AG09309 (cell line): Measurements from ENCODE around the gene MRLN.

Source experiments
- DNase-seq: peaks from one replicate; pipeline ENCODE4 v3.0.0-alpha.2; 2010; ENCODE audit warnings: low read depth
- H3K4me3 ChIP-seq: 2 replicates; pipeline ENCODE4 v1.5.1; 2011; ENCODE audit warnings: mild to moderate bottlenecking, low read depth, low read length, moderate library complexity; ENCODE audit not compliant: control insufficient read depth
- TF ChIP-seq, protein P1 (sequence below): IDR thresholded peaks from 2 replicates; pipeline ENCODE4 v1.5.1; 2011; ENCODE audit warnings: mild to moderate bottlenecking, low read depth, low read length, inconsistent platforms; ENCODE audit not compliant: insufficient read depth, control insufficient read depth; ENCODE audit errors: missing control alignments

MRLN gene

DNA sequence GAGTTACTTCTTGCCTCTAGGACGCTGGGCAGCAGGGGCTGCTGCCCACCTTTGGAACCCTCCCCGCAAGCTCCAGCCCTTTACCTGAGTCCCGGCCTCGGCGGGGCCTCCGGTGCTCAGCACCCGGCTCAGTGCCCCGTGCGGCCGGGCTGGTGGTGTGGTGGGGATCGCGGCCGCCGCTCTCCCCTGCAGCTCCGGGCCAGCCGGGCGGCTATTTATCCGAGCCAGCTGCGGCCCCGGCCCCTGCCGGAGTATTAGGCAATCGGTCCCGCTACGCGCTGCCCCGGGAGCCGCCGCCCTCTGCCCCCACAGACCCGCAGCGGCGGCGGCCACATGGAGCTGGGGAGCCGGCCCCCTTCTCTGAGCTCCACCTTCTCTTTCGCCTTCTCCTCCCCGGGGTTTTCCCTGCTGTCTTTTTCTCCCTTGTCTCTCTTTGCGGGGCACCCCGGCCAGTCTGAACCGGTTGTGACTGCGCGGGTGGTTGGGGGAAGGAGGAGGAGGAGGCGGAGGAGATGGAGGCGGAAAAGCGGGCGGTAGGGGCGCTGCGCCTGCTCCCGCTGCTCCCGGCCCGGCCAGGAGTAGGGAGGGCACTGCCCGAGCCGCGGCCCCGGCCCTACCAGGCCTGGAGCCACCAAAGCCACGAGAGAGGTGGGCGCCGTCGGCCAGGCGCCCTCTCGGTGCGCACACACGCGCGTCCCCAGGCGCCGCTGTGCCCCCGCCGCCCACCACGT is 43.7 kb downstream of the MRLN start, which contains the start of gene SLC16A9:
SLC16A9 (minus strand) TSS at position 456 of the 731 bp plus-strand sequence. CDS start 25,559 bp downstream, outside the sequence.
- peak within 1 kb of the TSS; percentile 62 for H3K4me3 ChIP-seq
- TF ChIP-seq, protein P1, sequence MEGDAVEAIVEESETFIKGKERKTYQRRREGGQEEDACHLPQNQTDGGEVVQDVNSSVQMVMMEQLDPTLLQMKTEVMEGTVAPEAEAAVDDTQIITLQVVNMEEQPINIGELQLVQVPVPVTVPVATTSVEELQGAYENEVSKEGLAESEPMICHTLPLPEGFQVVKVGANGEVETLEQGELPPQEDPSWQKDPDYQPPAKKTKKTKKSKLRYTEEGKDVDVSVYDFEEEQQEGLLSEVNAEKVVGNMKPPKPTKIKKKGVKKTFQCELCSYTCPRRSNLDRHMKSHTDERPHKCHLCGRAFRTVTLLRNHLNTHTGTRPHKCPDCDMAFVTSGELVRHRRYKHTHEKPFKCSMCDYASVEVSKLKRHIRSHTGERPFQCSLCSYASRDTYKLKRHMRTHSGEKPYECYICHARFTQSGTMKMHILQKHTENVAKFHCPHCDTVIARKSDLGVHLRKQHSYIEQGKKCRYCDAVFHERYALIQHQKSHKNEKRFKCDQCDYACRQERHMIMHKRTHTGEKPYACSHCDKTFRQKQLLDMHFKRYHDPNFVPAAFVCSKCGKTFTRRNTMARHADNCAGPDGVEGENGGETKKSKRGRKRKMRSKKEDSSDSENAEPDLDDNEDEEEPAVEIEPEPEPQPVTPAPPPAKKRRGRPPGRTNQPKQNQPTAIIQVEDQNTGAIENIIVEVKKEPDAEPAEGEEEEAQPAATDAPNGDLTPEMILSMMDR, result peak; percentile 37
- DNase-seq, result no peak

DNA sequence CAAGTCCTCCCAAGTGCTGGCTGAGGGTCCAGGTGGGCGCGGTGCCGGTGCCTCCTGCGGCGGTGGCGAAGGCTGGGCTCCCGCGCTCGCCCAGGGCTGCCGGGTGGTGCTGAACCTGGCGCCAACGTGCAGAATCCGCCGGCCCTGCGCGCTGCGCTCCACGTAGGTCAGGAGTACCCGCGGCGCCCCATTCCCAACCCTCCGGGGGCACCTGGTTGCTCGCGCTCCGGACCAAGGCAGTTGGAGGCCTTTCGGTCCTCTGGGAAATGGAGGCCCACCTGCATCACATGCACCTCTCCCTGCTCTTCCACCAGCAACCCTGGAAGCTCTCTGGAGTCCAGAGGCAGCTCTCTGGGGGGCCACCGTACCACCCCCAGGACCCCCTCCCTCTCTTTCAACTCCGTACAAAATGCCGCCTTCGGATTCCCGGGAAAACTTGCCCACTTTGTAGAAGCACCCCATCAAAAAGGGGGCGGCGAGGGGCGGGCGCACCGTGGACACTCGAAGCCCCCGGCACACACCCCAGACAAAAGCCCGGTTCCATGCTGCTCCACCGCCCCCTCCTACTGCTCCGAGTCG is 44.4 kb downstream of the MRLN start:
- H3K4me3 ChIP-seq, result peak overlapping the region; percentile 62
- DNase-seq, result no peak
- TF ChIP-seq, protein P1, result no peak

DNA sequence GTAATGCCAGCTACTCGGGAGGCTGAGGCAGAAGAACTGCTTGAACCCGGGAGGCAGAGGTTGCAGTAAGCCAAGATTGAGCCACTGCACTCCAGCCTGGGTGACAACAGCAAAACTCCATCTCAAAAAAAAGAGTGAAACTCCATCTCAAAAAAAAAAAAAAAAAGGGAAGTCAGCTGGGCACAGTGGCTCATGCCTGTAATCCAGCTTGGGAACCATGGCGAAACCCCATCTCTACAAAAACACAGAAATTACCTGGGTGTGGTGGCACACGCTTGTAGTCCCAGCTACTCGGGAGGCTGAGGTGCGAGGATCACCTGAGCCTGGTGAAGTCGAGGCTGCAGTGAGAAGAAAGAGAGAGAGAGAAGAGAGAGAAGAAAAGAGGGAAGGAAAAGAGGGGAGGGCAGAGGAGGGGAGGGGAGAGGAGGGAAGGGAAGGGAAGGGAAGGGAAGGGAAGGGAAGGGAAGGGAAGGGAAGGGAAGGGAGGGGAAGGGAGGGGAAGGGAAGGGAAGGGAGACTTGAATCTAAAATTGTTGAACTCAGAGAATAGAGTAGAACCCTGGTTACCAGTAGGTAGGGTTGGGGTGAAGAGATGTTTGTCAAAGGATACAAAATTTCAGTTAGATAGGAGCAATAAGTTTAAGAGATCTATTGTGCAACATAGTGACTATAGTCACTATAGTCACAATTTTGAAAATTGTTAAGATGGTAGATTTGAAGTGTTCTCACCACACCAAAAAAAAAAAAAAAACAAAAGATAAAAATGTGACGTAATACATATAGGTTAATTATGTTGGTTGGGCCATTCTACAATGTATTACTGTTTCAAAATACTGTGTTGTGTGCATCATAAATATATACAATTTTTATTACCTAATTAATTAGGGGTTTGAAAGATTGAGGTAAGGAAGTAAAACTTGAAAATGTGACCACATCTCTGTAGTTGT is 46.1 kb downstream of the MRLN start:
- DNase-seq, result no peak
- H3K4me3 ChIP-seq, result no peak overlapping the region
- TF ChIP-seq, protein P1, result no peak

DNA sequence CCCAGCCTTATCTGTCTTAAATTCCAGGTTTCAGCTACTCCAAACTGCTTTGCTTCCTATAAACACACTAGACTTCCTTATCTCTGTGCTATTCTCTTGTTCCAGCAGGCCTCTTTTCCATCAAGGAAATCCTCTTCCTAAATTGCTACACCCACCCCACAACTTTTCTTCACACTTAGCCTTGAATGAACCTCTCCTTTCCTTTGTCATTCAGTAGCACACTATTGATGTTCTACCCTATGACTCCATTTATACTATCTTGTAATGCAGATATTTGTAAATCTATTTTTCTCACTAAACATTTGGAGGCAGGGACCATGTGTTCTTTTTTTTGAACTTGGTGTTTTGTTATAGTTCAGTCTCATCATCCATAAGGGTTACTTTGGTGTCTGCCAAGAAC is 47.3 kb downstream of the MRLN start:
- DNase-seq, result no peak
- H3K4me3 ChIP-seq, result no peak overlapping the region
- TF ChIP-seq, protein P1, result no peak

DNA sequence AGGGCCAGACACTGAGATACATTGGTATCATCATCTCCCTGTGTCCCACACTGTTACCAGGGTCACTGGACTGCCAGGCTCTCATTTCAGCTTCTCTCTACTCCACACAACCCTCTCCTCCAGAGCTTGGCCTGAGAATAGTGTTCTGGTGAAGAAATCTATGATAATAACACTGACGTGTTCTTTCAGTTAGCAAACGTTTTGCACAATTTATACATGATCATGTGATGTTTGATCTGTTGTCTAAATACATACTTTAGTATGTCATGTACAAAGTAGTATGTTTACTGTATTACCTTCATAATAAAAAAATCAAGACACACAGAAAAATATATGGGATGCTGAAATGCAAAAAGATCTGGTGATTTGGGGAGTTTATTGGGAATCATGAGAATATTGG is 48.6 kb downstream of the MRLN start:
- TF ChIP-seq, protein P1, result no peak
- H3K4me3 ChIP-seq, result no peak overlapping the region
- DNase-seq, result no peak

DNA sequence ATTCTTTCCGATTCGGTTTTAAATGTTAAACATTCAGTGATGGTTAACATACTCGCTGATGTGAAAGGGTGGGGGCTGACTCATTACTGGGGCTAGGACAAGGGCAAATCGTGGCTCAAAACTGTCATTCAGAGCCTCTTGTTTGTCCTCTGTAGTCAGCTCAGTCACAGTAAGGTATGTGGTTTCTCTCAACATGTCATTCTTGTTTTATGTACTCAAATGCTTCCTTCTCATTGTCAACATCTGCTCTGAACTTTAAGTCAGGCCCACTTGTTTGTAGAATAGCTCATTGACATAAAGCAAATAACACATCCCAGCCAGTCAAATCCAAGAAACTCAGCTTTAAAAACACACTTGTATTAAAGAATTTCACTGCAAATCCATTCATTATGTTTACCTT is 50.9 kb downstream of the MRLN start:
- TF ChIP-seq, protein P1, result no peak
- no peak for DNase-seq
- H3K4me3 ChIP-seq, result no peak overlapping the region
